Activated CD8-positive, alpha-beta T cell treated with anti-CD3 and anti-CD28 coated beads, Interleukin-2, amount 10 ng/mL, durations not matched to agents 7 days and 5 days (primary cell): ENCODE results near the gene TJAP1. TPM values are rescaled to one million over a fixed set of nuclear protein-coding genes. Genes with fewer than 3 reads are reported as not detected.
A peak's percentile ranks its signal among the peaks of the same experiment; 100 is the strongest.
"Not testable (repeated sequence)": the region's sequence is repeated elsewhere in the genome, so short reads cannot be mapped to it uniquely, and the experiment has no call there.

ENCODE experiments used
- ATAC-seq: fragments of 150-1000 bp; cut with Tn5 transposase; one replicate; pipeline ENCODE4 v1.10.0; 2021; ENCODE audit warnings: moderate library complexity
- CTCF ChIA-PET: fragments of 350-600 bp; sonication (Branson Sonifier 250); formaldehyde crosslinking; loops from one replicate; lab custom pipeline; 2021; ENCODE audit warnings: antibody characterized with exemption; lab: Charles Lee
- POLR2A ChIA-PET: fragments of 350-600 bp; sonication (Branson Sonifier 250); formaldehyde crosslinking; loops from one replicate; lab custom pipeline; 2021; ENCODE audit warnings: antibody characterized with exemption; lab: Charles Lee
- DNase-seq: peaks from one replicate; pipeline ENCODE4 v3.0.0-alpha.2; 2020
- H3K27ac Mint-ChIP-seq: one replicate; pipeline ENCODE4 v1.8.0; 2021; ENCODE audit warnings: mild to moderate bottlenecking, mixed read lengths
- H3K27me3 Mint-ChIP-seq: one replicate; pipeline ENCODE4 v1.8.0; 2021; ENCODE audit warnings: low read depth, mixed read lengths
- H3K36me3 Mint-ChIP-seq: one replicate; pipeline ENCODE4 v1.8.0; 2021; ENCODE audit warnings: low read depth, mixed read lengths
- H3K4me1 Mint-ChIP-seq: one replicate; pipeline ENCODE4 v1.8.0; 2021; ENCODE audit warnings: low read depth, mixed read lengths
- H3K4me3 Mint-ChIP-seq: one replicate; pipeline ENCODE4 v1.8.0; 2021; ENCODE audit warnings: mild to moderate bottlenecking, mixed read lengths
- H3K9me3 Mint-ChIP-seq: one replicate; pipeline ENCODE4 v1.8.0; 2022; ENCODE audit warnings: mixed read lengths; ENCODE audit not compliant: insufficient read depth
- total RNA-seq, 2 experiments: library from RNA; stranded (reverse); gene quantifications; one replicate each; pipeline ENCODE4 v1.2.3, GENCODE V29; 2021

Gene TJAP1
- total RNA-seq, 2 experiments from 2014 or later, result 34.7 to 35.5 TPM

DNA sequence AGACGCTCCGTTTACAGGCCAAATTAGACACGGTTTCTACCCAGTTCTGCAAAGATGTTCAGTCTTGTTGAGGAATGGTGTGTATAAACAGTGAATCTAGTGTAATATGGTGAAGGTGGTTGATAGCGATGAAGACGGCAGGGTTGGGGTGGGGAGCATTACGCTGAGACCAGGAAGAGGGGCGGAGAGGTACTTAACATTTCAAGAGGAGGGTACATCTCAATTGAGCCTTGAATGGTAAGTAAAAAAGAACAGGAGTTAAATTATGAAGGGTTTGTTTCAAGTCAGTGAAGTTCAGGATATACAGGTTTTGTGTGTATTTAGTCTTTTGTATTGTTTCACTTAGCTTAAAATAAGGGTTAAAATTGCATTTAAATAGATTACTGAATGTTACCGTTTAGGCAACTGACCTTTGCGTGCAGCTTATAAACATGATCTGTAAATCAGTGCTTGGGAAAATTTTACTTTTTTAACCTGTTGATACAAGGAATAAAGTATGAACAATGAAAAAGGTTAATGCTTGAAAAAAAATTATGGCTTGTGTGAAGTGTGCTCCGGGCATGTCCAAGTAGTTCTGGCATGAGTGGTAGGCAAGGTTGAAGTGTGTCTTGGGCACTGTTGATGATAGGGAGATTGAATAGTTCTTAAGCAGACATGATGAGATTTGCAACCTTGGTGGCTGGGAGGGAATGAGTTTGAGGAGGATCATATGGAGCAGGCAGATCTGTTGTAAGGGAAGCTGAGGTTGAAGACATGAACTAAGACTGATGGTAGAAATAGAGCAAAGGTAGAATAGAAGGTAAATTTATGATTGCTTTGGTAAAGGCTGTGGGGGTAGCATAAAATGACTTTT lies 40.4 kb downstream of the TJAP1 start:
- no peaks in the 10 kb centered on the region for H3K27me3 Mint-ChIP-seq
- H3K27ac Mint-ChIP-seq, result no peak overlapping the region
- ChIA-PET POLR2A (interaction anchor here (0.8 to 1.9 kb wide), 10 partner anchors 10 to 112 kb away, joined by 3 to 9 read pairs (median 4); partner anchors contain the start of genes ABCC10, GTPBP2, POLH and XPO5), CTCF (interaction anchor here (1.5 to 5.3 kb wide), 3 partner anchors 11 to 89 kb away, joined by 3 to 43 read pairs (median 3); no protein-coding TSS in a partner anchor)
- peaks cover 22% of the 10 kb centered on the region for H3K4me1 Mint-ChIP-seq
- H3K9me3 Mint-ChIP-seq, result no peaks in the 10 kb centered on the region
- ATAC-seq (peak; percentile 20), DNase-seq (no peak)
- H3K4me3 Mint-ChIP-seq, result no peak overlapping the region
- H3K36me3 Mint-ChIP-seq, result peaks cover 35% of the 10 kb centered on the region

DNA sequence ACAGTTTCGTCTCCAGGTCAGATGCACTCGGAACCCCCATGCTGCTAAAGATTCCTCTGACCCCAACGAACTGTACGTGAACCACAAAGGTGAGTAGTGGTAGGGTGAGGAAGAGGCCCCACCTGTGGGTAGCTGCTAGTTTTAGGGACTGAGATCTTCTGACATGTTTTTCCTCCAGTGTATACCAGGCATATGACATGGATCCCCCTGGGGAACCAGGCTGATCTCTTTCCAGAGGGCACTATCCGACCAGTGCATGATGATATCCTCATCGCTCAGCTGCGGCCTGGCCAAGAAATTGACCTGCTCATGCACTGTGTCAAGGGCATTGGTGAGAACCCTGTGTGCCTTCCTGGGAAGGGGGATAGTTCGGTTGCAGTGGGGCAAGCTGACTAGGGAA lies 42.7 kb downstream of the TJAP1 start:
- Mint-ChIP-seq H3K9me3 (no peaks in the 10 kb centered on the region), H3K27me3 (no peaks in the 10 kb centered on the region), H3K36me3 (peaks cover 38% of the 10 kb centered on the region), H3K27ac (no peak overlapping the region), H3K4me1 (peaks cover 19% of the 10 kb centered on the region), H3K4me3 (no peak overlapping the region)
- DNase-seq (no peak), ATAC-seq (no peak)
- POLR2A ChIA-PET, result interaction anchor here (0.9 to 1.7 kb wide), 2 partner anchors 13 to 23 kb away, joined by 3 to 6 read pairs; no protein-coding TSS in a partner anchor
- CTCF ChIA-PET, result interaction anchor here (5.3 kb wide), 1 partner anchor 14 kb away, joined by 43 read pairs; no protein-coding TSS in a partner anchor

DNA sequence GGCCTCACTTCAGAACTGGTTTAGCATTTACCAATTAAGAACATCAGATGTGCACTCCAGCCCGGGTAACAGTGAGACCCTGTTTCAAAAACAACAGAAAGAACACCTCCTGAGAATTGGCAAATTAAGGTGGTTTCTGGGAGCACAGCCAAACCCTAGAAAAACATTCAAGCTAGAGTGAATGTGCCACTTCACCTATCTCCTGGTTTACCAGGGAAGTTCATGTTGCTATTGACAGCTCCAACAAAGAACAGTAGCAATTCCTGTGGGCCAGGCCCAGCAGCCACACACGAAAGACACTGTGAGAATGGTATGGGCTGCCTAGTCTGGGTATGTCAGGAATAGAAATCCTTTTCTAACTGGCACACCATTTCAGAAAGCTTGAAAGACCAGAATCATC lies 44.5 kb downstream of the TJAP1 start:
- Mint-ChIP-seq H3K4me1 (peaks cover 6% of the 10 kb centered on the region), H3K27ac (no peak overlapping the region), H3K36me3 (peaks cover 48% of the 10 kb centered on the region), H3K27me3 (no peaks in the 10 kb centered on the region), H3K9me3 (no peaks in the 10 kb centered on the region), H3K4me3 (no peak overlapping the region)
- ATAC-seq (no peak), DNase-seq (no peak)
- POLR2A ChIA-PET, result interaction anchor here (1.2 kb wide), 1 partner anchor 27 kb away, joined by 3 read pairs; no protein-coding TSS in a partner anchor
- CTCF ChIA-PET, result interaction anchor here (2.2 kb wide), 1 partner anchor 15 kb away, joined by 11 read pairs; no protein-coding TSS in a partner anchor

DNA sequence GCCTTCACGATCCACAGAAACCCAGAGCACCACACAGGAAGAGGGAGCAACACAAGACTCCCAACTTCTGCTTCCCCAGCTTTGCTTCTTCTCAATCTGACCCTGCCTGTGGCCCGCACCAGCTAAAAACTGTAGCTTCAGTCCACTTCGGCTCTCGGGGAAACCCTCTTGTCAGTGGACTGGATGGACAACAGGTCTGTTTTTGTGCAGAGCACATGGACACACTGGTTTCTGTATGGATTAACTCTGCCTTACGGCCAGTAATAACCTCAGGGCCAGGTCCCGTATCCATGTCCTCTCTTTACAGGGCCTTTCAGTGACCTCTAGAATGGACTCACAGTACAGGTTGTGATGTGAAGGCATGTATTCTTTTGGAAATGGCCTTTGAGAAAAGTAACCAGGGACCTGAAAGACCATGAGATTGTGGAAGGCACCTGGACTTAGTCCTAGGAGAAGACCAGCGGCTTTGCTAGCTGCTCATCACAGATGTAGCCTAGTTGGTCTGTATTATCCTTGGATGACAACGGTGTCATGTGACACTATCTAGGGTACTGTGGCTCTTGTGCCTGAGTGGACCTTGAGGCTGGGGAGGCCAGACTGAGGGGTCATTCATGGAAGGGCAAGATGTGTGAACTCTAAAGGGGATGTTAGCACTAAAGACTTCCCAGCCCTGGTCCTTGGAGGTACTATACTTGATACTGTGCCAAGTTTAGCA lies 45.3 kb downstream of the TJAP1 start:
- ATAC-seq (no peak), DNase-seq (no peak)
- Mint-ChIP-seq H3K27me3 (no peaks in the 10 kb centered on the region), H3K36me3 (peaks cover 56% of the 10 kb centered on the region), H3K4me1 (peaks cover 6% of the 10 kb centered on the region), H3K4me3 (no peak overlapping the region), H3K9me3 (no peaks in the 10 kb centered on the region), H3K27ac (no peak overlapping the region)
- ChIA-PET CTCF (interaction anchor here (2.2 kb wide), 1 partner anchor 16 kb away, joined by 11 read pairs; no protein-coding TSS in a partner anchor), POLR2A (interaction anchor here (1.2 kb wide), 1 partner anchor 28 kb away, joined by 3 read pairs; no protein-coding TSS in a partner anchor)

DNA sequence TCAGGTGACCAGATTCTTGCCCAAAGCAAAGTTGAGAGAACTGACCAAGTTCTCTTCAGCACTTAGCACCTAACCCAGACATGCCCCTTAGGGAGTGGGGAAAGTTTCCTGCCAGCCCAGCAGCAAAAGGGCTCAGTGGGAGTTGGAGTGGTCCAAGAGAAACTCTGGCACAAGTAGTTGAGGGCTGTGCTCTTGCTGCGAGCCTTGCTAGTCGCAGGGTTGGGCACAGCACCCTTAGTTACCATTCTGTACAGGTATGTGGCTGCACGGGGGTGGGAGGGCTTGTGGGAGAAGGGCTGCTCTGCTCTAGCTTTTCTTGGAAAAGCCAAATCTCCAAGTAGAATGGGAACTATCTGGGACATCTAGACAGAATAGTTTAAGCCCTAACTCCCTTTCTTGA lies 45.9 kb downstream of the TJAP1 start:
- Mint-ChIP-seq H3K4me3 (no peak overlapping the region), H3K9me3 (no peaks in the 10 kb centered on the region), H3K36me3 (peaks cover 60% of the 10 kb centered on the region), H3K27me3 (no peaks in the 10 kb centered on the region), H3K27ac (no peak overlapping the region), H3K4me1 (peaks cover 6% of the 10 kb centered on the region)
- POLR2A ChIA-PET, result no interaction called here
- no peak for DNase-seq
- CTCF ChIA-PET, result no interaction called here
- ATAC-seq, result no peak

DNA sequence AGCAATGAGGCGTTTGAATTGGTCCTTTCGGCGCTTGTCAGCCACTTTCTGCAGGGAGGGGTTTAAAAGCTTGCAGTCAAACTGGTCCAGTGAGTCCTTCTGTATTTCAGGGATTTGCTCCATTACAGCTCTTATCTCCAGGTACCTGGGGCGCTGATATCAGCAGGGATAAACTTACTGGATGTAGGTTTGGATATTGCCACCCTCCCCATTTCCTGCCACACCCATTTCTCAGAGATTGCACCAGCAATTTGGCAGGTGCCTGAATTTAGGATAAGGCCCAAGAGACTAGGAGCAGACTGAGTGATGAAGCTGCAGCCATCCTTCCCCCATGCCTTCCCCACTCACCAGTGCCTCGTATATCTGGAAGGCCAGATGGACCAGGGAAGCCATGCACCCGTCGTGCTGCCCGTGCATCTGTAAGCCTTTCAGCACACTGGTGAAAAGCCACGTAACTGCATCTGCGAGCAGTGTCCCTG lies 47.2 kb downstream of the TJAP1 start:
- no peak overlapping the region for H3K4me3 Mint-ChIP-seq
- DNase-seq (no peak), ATAC-seq (no peak)
- CTCF ChIA-PET, result no interaction called here
- H3K9me3 Mint-ChIP-seq, result no peaks in the 10 kb centered on the region
- H3K27ac Mint-ChIP-seq, result peak overlapping the region; percentile 8
- H3K27me3 Mint-ChIP-seq, result no peaks in the 10 kb centered on the region
- POLR2A ChIA-PET, result interaction anchor here (1.4 kb wide), 1 partner anchor 15 kb away, joined by 4 read pairs; no protein-coding TSS in a partner anchor
- peaks cover 6% of the 10 kb centered on the region for H3K4me1 Mint-ChIP-seq
- peaks cover 70% of the 10 kb centered on the region for H3K36me3 Mint-ChIP-seq

DNA sequence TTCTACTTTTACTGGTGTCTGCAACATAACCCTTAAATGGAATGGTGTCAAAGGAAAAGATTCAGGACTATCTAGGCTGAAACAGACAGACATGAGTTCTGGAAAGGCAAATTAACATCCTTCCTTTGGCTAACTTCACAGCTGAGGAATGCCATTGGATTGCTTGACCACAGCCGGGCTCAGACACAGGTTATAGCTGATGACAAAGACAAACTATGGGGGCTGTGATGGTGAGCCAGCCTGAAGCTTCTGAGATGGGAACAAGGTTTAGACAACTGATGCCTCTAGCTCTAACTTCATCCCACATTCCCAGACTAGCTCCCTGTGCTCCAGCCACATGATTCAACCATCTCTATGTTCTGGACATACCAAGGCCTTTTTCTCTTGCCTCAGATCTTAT lies 54.8 kb downstream of the TJAP1 start:
- H3K4me3 Mint-ChIP-seq, result no peak overlapping the region
- no peaks in the 10 kb centered on the region for H3K9me3 Mint-ChIP-seq
- peaks cover 48% of the 10 kb centered on the region for H3K36me3 Mint-ChIP-seq
- DNase-seq, result no peak
- POLR2A ChIA-PET, result interaction anchor here (1.7 kb wide), 1 partner anchor 16 kb away, joined by 3 read pairs; no protein-coding TSS in a partner anchor
- CTCF ChIA-PET, result interaction anchor here (1.1 to 1.6 kb wide), 2 partner anchors 26 to 76 kb away, joined by 3 to 5 read pairs; no protein-coding TSS in a partner anchor
- no peak overlapping the region for H3K27ac Mint-ChIP-seq
- H3K4me1 Mint-ChIP-seq, result no peaks in the 10 kb centered on the region
- no peaks in the 10 kb centered on the region for H3K27me3 Mint-ChIP-seq
- ATAC-seq, result no peak

DNA sequence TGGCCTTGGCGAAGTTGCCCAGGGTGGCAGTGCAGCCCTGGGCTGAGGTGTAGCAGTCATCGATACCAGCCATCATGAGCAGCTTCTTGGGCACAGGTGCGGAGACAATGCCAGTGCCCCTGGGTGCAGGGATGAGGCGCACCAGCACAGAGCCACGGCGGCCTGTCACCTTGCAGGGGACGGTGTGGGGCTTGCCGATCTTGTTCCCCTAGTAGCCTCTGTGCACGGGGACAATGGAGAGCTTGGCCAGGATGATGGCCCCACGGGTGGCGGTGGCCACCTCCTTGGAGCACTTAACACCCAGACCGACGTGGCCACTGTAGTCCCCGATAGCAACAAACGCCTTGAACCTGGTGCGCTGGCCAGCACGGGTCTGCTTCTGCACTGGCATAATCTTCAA lies 61.6 kb downstream of the TJAP1 start:
- ATAC-seq, DNase-seq, H3K4me1 Mint-ChIP-seq, CTCF ChIA-PET, H3K4me3 Mint-ChIP-seq, H3K27me3 Mint-ChIP-seq, H3K27ac Mint-ChIP-seq, H3K9me3 Mint-ChIP-seq: not testable (repeated sequence)
- H3K36me3 Mint-ChIP-seq, result peaks cover 40% of the 10 kb centered on the region
- POLR2A ChIA-PET, result interaction anchor here (1.5 kb wide), 1 partner anchor 14 kb away, joined by 4 read pairs; no protein-coding TSS in a partner anchor

DNA sequence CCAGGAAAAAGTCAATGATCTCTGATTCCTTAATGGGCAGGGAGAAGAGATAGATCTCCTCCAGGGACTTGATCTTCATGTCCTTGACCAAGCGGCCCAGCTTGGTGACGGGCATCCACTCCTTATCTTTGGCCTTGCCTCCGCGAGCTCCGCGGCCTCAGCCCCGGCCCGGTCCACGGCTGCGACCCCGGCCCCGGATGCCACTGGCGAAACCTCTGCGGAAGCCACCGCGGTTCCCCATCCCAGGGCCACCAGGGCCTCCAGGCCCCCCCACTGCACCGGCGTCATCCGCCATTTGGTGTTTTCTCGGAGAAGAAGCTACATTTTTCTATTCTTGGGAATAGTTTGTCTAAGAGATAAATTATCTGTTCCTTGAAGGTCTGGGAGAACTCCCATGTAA lies 62.0 kb downstream of the TJAP1 start:
- H3K4me3 Mint-ChIP-seq, H3K9me3 Mint-ChIP-seq, CTCF ChIA-PET, H3K4me1 Mint-ChIP-seq, H3K27ac Mint-ChIP-seq, H3K27me3 Mint-ChIP-seq, ATAC-seq, DNase-seq: not testable (repeated sequence)
- H3K36me3 Mint-ChIP-seq, result peaks cover 42% of the 10 kb centered on the region
- POLR2A ChIA-PET, result interaction anchor here (1.5 kb wide), 1 partner anchor 14 kb away, joined by 4 read pairs; no protein-coding TSS in a partner anchor

DNA sequence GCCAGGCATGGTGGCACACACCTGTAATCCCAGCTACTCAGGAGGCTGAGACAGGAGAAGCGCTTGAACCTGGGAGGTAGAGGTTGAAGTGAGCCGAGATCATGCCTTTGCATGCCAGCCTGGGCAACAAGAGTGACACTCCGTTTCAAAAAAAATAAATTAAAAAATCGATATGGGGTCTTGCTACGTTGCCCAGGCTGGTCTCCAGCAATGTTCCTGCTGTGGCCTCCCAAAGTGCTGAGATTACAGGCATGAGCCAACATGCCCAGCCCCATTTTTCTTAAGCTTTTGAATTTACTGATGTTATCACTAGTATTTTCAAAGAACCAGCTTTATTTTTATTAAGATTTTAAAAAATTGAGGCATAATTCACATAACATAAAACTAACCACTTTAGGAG lies 63.1 kb downstream of the TJAP1 start:
- CTCF ChIA-PET, result no interaction called here
- ATAC-seq, result no peak
- H3K4me3 Mint-ChIP-seq, result no peak overlapping the region
- DNase-seq, result no peak
- POLR2A ChIA-PET, result interaction anchor here (1.5 kb wide), 1 partner anchor 15 kb away, joined by 4 read pairs; no protein-coding TSS in a partner anchor
- peaks cover 2% of the 10 kb centered on the region for H3K4me1 Mint-ChIP-seq
- H3K27me3 Mint-ChIP-seq, result no peaks in the 10 kb centered on the region
- H3K9me3 Mint-ChIP-seq, result no peaks in the 10 kb centered on the region
- peaks cover 44% of the 10 kb centered on the region for H3K36me3 Mint-ChIP-seq
- H3K27ac Mint-ChIP-seq, result no peak overlapping the region

DNA sequence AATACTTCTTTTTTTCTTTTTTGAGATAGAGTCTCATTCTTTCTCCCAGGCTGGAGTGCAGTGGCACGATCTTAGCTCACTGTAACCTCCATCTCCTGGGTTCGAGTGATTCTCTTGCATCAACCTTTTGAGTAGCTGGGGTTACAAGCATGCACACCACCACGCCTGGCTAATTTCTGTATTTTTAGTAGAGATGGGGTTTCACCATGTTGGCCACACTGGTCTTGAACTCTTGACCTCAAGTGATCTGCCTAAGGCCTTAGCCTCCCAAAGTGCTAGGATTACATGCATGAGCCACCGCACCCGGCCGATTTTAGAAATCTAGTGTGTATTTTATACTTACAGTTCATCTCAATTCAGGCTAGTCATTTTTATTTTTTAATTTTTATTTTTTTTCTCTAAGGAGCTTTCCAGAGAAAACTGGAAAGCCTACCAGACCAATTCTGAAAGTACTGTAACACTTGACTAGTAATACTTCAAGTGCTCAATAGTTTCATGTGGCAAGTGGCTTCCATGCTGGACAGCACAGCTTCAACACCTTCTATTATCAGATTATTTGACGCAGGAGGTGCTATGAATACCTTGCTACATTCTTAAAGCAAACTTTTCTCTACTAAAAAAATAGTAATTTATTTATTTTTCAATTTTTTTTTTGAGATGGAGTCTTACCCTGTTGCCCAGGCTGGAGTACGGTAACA lies 64.6 kb downstream of the TJAP1 start:
- H3K4me3 Mint-ChIP-seq, result no peak overlapping the region
- H3K27ac Mint-ChIP-seq, result no peak overlapping the region
- H3K9me3 Mint-ChIP-seq, result no peaks in the 10 kb centered on the region
- no peaks in the 10 kb centered on the region for H3K27me3 Mint-ChIP-seq
- no peak for ATAC-seq
- H3K4me1 Mint-ChIP-seq, result peaks cover 2% of the 10 kb centered on the region
- CTCF ChIA-PET, result no interaction called here
- no peak for DNase-seq
- POLR2A ChIA-PET, result interaction anchor here (0.6 kb wide), 1 partner anchor 67 kb away, joined by 3 read pairs; no protein-coding TSS in a partner anchor
- H3K36me3 Mint-ChIP-seq, result peaks cover 54% of the 10 kb centered on the region
